ENCODE measurements around the gene CCDC73. TPM values are rescaled to one million over a fixed set of nuclear protein-coding genes. Genes with fewer than 3 reads are reported as not detected.
"Not testable (repeated sequence)": the region's sequence is repeated elsewhere in the genome, so short reads cannot be mapped to it uniquely, and the experiment has no call there.

Gene CCDC73
- total and polyA plus RNA-seq, 3 experiments from 2014 or later = not detected

DNA sequence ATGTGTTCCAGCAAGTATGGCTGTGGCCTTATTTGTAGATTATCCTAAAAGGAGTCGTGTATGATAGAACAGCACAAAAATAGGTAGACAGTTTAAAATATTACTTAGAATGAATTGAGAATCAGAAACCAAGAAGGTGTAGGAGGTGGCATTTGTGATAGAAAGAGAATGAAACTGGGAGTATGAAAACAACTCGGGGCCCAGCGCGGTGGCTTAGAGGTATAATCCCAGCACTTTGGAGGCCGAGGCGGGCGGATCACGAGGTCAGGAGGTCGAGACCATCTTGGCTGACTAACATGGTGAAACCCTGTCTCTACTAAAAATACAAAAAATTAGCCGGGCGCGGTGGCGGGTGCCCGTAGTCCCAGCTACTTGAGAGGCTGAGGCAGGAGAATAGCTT lies 198.3 kb downstream of the CCDC73 start:
- CTCF ChIA-PET = interaction anchor here (0.7 kb wide), 1 partner anchor 436 kb away, joined by 3 read pairs; no protein-coding TSS in a partner anchor
- H3K36me3 ChIP-seq (ENCODE audit: insufficient read depth, low read length) = peaks cover 44% of the 10 kb centered on the region
- DNase-seq; H3K27me3 ChIP-seq (ENCODE audit: insufficient read depth, low read length, poor library complexity, severe bottlenecking); H3K9me3 Mint-ChIP-seq; H3K4me3 ChIP-seq (ENCODE audit: low read length); H3K27me3 Mint-ChIP-seq; H3K4me1 ChIP-seq (ENCODE audit: insufficient read depth, low read length); H3K27ac ChIP-seq (ENCODE audit: low read depth, low read length); POLR2A ChIA-PET; H3K4me3 Mint-ChIP-seq; H3K9me3 ChIP-seq (ENCODE audit: low read length): not testable (repeated sequence)
- H3K27ac Mint-ChIP-seq = peak overlapping the region; percentile 3 to 73 (median 38)
- peaks cover 14 to 48% (median 30%) of the 10 kb centered on the region in 3 donors for H3K4me1 Mint-ChIP-seq
- H3K36me3 Mint-ChIP-seq = peaks cover 5 to 86% (median 40%) of the 10 kb centered on the region in 3 donors

DNA sequence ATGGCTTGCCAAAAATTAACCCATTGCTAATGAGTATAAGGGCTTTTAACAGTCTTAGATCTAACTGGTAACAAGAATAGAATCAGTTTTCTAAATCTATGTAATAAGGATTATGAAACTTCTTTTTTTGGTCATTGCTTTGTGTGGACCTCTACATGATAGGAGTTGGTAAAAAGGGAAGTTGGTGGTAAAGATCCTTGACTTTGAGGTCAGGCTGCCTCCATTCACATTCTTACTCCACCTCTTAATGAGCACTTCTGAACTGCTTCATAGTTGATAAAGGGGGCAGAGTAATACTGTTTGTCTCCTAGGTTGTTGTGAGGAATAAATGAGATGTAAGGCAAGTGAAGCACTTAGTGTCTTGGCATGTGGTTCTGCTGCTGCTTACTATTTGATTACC lies 200.2 kb downstream of the CCDC73 start:
- Histone ChIP-seq H3K36me3 (ENCODE audit: insufficient read depth, low read length) (peaks cover 48% of the 10 kb centered on the region), H3K27ac (ENCODE audit: low read depth, low read length) (no peak overlapping the region), H3K27me3 (ENCODE audit: insufficient read depth, low read length, poor library complexity, severe bottlenecking) (no peaks in the 10 kb centered on the region), H3K4me3 (ENCODE audit: low read length) (no peak overlapping the region), H3K9me3 (ENCODE audit: low read length) (no peaks in the 10 kb centered on the region), H3K4me1 (ENCODE audit: insufficient read depth, low read length) (no peaks in the 10 kb centered on the region)
- Mint-ChIP-seq H3K4me1 (peaks cover 21 to 60% (median 38%) of the 10 kb centered on the region in 3 donors), H3K4me3 (no peak overlapping the region), H3K36me3 (peaks cover 11 to 92% (median 47%) of the 10 kb centered on the region in 3 donors), H3K27me3 (no peaks in the 10 kb centered on the region), H3K27ac (peak overlapping the region in 1 of 8 donors; percentile 83), H3K9me3 (no peaks in the 10 kb centered on the region)
- ChIA-PET CTCF (interaction anchor here (1.8 kb wide), 1 partner anchor 11 kb away, joined by 3 read pairs; no protein-coding TSS in a partner anchor), POLR2A (no interaction called here)
- DNase-seq = no peak

DNA sequence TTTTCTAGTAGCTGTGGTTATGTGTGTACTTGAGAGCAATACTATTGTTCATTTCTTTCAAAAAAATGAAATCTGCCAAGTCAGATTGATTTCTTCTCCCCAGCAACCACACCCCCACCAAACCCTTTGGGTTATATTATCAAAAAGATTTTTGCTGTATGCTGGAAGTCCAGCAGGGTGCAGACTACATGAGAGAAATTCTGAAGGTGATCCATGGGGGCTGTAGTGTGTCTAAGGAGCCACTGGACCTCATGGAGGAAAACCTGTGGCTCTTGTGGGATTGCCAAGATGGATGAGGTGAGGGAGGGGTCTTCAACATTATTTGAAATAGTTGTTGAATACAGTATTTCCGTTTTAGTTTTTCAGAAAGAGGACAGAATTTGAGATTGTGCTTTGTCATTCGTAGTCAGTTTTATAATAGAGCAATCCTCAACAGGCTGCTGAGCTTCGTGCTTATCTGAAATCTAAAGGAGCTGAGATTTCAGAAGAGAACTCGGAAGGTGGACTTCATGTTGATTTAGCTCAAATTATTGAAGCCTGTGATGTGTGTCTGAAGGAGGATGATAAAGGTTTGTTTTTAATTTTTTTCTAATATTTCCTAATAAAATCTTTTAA lies 207.8 kb downstream of the CCDC73 start:
- H3K27ac ChIP-seq (ENCODE audit: low read depth, low read length) = no peak overlapping the region
- no peaks in the 10 kb centered on the region for H3K9me3 Mint-ChIP-seq
- peaks cover 26% of the 10 kb centered on the region for H3K36me3 ChIP-seq (ENCODE audit: insufficient read depth, low read length)
- peaks cover 0 to 5% of the 10 kb centered on the region in 2 donors for H3K27me3 Mint-ChIP-seq
- H3K27ac Mint-ChIP-seq = peak overlapping the region in 6 of 8 donors; percentile 1 to 61 (median 34)
- H3K4me1 ChIP-seq (ENCODE audit: insufficient read depth, low read length) = peaks cover 45% of the 10 kb centered on the region
- H3K4me1 Mint-ChIP-seq = peaks cover 50 to 66% (median 63%) of the 10 kb centered on the region in 3 donors
- H3K27me3 ChIP-seq (ENCODE audit: insufficient read depth, low read length, poor library complexity, severe bottlenecking) = no peaks in the 10 kb centered on the region
- CTCF ChIA-PET = no interaction called here
- H3K36me3 Mint-ChIP-seq = peaks cover 5 to 60% (median 12%) of the 10 kb centered on the region in 3 donors
- POLR2A ChIA-PET = no interaction called here
- H3K9me3 ChIP-seq (ENCODE audit: low read length) = no peaks in the 10 kb centered on the region
- no peak for DNase-seq
- H3K4me3 ChIP-seq (ENCODE audit: low read length) = no peak overlapping the region
- H3K4me3 Mint-ChIP-seq = peak overlapping the region in 6 of 7 donors; percentile 3 to 99 (median 34)

DNA sequence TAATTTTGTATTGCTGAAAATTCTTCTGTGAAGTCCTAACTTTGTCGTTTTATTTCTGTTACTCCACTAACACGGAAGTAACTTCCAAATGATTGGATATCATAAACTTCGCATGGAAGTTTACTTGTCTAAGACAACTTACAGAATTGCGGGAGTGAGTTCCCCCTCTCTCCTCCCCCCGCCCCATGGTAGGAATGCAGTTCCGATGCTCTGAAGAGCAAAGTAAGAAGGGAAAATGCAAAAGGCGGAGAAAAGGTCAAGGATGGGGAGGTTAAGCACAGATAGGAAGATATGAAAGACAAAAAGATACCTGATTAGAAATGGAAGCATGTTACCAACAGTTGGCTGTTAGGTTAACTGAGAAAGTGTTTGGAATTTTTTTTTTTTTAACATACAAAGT lies 209.5 kb downstream of the CCDC73 start:
- H3K4me1 Mint-ChIP-seq = peaks cover 45 to 61% (median 55%) of the 10 kb centered on the region in 3 donors
- DNase-seq = no peak
- H3K27me3 Mint-ChIP-seq = peaks cover 0 to 5% of the 10 kb centered on the region in 2 donors
- Histone ChIP-seq H3K27ac (ENCODE audit: low read depth, low read length) (peak overlapping the region; percentile 85), H3K36me3 (ENCODE audit: insufficient read depth, low read length) (peaks cover 16% of the 10 kb centered on the region), H3K4me1 (ENCODE audit: insufficient read depth, low read length) (peaks cover 45% of the 10 kb centered on the region), H3K27me3 (ENCODE audit: insufficient read depth, low read length, poor library complexity, severe bottlenecking) (no peaks in the 10 kb centered on the region), H3K4me3 (ENCODE audit: low read length) (peak overlapping the region; percentile 83), H3K9me3 (ENCODE audit: low read length) (no peaks in the 10 kb centered on the region)
- peaks cover 1 to 43% (median 3%) of the 10 kb centered on the region in 3 donors for H3K36me3 Mint-ChIP-seq
- CTCF ChIA-PET = no interaction called here
- peak overlapping the region; percentile 92 to 99 (median 98) for H3K4me3 Mint-ChIP-seq
- peak overlapping the region; percentile 76 to 99 (median 97) for H3K27ac Mint-ChIP-seq
- POLR2A ChIA-PET = no interaction called here
- H3K9me3 Mint-ChIP-seq = no peaks in the 10 kb centered on the region

DNA sequence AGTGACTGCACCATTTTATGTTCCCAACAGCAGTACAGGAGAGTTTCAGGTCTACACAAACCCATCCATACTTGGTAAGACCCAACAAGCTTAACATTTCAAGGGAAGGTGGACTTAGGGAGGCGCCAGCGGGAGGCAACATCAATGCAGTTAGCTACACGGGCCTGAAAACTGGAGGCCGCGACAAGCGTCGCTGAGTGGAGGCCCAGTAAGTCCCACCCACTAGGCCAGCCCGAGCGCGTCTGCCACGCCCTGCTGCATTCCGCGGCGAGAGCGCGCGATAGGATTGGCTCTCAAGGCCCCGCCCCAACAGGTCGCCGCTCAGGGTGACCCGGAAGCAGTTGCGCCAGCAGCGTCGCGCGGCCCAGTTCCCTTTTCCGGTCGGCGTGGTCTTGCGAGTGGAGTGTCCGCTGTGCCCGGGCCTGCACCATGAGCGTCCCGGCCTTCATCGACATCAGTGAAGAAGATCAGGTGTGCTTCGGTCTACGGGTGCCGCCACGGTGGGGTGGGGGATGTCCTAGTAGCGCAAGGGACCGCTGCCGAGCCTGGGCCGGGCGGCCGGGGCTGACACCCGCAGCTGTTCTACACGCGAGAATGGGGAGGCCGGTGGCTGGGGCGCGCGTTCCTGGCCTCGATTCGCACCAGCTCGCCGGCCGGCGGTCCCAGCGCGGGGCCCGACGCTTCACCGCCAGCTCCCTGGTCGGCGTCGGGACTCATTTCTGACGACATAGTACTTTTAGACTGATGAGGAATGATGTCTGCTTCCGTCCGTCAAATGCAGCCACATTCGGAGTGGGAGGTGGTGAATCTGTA lies 210.8 kb downstream of the CCDC73 start, which contains the start of gene EIF3M:
Gene EIF3M (plus strand): TSS at position 373 of the 813 bp plus-strand sequence. CDS start 57 bp downstream, at position 430.
- peaks cover 39 to 52% (median 44%) of the 10 kb centered on the region in 3 donors for H3K4me1 Mint-ChIP-seq
- no peaks in the 10 kb centered on the region for H3K27me3 ChIP-seq (ENCODE audit: insufficient read depth, low read length, poor library complexity, severe bottlenecking)
- no peaks in the 10 kb centered on the region for H3K9me3 ChIP-seq (ENCODE audit: low read length)
- peak within 1 kb of the TSS; percentile 92 to 99 (median 98) for H3K4me3 Mint-ChIP-seq
- H3K36me3 Mint-ChIP-seq = peaks cover 0 to 30% (median 0%) of the 10 kb centered on the region in 3 donors
- peaks cover 45% of the 10 kb centered on the region for H3K4me1 ChIP-seq (ENCODE audit: insufficient read depth, low read length)
- DNase-seq = peak; percentile 93 to 97 (median 93)
- peaks cover 6% of the 10 kb centered on the region for H3K36me3 ChIP-seq (ENCODE audit: insufficient read depth, low read length)
- POLR2A ChIA-PET = interaction anchor here (0.9 kb wide), 1 partner anchor 1189 kb away, joined by 3 read pairs; no protein-coding TSS in a partner anchor
- CTCF ChIA-PET = interaction anchor here (0.7 to 1.0 kb wide), 2 partner anchors 10 to 11 kb away, joined by 3 read pairs; no protein-coding TSS in a partner anchor
- H3K9me3 Mint-ChIP-seq = no peaks in the 10 kb centered on the region
- peaks cover 0 to 5% of the 10 kb centered on the region in 2 donors for H3K27me3 Mint-ChIP-seq
- peak within 1 kb of the TSS; percentile 88 to 99 (median 98) for H3K27ac Mint-ChIP-seq
- peak within 1 kb of the TSS; percentile 85 for H3K27ac ChIP-seq (ENCODE audit: low read depth, low read length)
- H3K4me3 ChIP-seq (ENCODE audit: low read length) = peak within 1 kb of the TSS; percentile 83

DNA sequence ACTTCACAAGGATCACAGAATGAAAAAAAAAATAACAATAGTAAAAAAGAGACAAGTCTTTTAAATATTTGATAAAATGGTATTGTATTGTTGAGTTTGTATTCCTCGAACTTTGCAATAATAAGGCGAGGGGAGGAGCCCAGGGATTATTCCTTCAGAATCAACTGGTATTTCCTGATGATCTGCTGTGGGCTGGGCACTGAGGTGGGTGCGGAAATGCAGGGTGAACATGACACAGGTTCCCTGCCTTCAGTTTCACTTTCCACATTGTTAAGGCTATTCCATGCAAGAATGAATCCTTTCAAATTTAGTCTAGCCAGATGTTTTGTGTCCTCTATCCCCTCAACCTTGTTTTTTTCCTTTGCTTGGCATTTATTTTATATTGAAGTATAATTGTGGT lies 212.9 kb downstream of the CCDC73 start:
- Mint-ChIP-seq H3K27ac (peak overlapping the region in 3 of 8 donors; percentile 15 to 66 (median 44)), H3K9me3 (no peaks in the 10 kb centered on the region), H3K4me3 (peak overlapping the region in 2 of 7 donors; percentile 16 to 44), H3K27me3 (peaks cover 1 to 5% of the 10 kb centered on the region in 2 donors), H3K36me3 (peaks cover 0 to 21% (median 0%) of the 10 kb centered on the region in 3 donors), H3K4me1 (peaks cover 27 to 31% (median 27%) of the 10 kb centered on the region in 3 donors)
- peaks cover 25% of the 10 kb centered on the region for H3K4me1 ChIP-seq (ENCODE audit: insufficient read depth, low read length)
- peaks cover 2% of the 10 kb centered on the region for H3K36me3 ChIP-seq (ENCODE audit: insufficient read depth, low read length)
- CTCF ChIA-PET = no interaction called here
- no peak overlapping the region for H3K4me3 ChIP-seq (ENCODE audit: low read length)
- DNase-seq = no peak
- H3K9me3 ChIP-seq (ENCODE audit: low read length) = no peaks in the 10 kb centered on the region
- no peak overlapping the region for H3K27ac ChIP-seq (ENCODE audit: low read depth, low read length)
- POLR2A ChIA-PET = no interaction called here
- H3K27me3 ChIP-seq (ENCODE audit: insufficient read depth, low read length, poor library complexity, severe bottlenecking) = no peaks in the 10 kb centered on the region

DNA sequence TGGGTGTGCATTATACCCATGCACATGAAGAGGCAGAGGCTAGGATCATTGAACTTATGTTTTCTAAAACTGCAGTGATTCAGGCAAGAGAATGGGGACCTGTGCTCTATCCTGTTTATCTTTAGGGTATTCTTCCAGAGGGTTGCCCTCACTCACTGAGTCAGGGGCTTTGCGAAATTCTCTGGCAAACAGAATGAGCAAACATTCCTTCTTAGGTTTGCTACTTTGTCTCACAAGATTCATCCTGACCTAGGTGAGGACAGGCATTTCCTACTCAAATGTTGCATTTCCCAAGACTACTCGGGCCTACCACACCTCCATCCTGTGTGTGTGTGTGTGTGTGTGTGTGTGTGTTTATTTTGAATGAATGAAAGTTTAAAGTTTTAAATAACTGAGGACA lies 213.5 kb downstream of the CCDC73 start:
- Mint-ChIP-seq H3K27me3 (peaks cover 4 to 5% of the 10 kb centered on the region in 2 donors), H3K9me3 (no peaks in the 10 kb centered on the region), H3K27ac (no peak overlapping the region), H3K36me3 (peaks cover 0 to 17% (median 0%) of the 10 kb centered on the region in 3 donors), H3K4me1 (peaks cover 21 to 25% (median 21%) of the 10 kb centered on the region in 3 donors), H3K4me3 (no peak overlapping the region)
- Histone ChIP-seq H3K36me3 (ENCODE audit: insufficient read depth, low read length) (no peaks in the 10 kb centered on the region), H3K27ac (ENCODE audit: low read depth, low read length) (no peak overlapping the region), H3K4me3 (ENCODE audit: low read length) (no peak overlapping the region), H3K9me3 (ENCODE audit: low read length) (no peaks in the 10 kb centered on the region), H3K27me3 (ENCODE audit: insufficient read depth, low read length, poor library complexity, severe bottlenecking) (no peaks in the 10 kb centered on the region), H3K4me1 (ENCODE audit: insufficient read depth, low read length) (peaks cover 19% of the 10 kb centered on the region)
- ChIA-PET POLR2A (no interaction called here), CTCF (no interaction called here)
- no peak for DNase-seq

DNA sequence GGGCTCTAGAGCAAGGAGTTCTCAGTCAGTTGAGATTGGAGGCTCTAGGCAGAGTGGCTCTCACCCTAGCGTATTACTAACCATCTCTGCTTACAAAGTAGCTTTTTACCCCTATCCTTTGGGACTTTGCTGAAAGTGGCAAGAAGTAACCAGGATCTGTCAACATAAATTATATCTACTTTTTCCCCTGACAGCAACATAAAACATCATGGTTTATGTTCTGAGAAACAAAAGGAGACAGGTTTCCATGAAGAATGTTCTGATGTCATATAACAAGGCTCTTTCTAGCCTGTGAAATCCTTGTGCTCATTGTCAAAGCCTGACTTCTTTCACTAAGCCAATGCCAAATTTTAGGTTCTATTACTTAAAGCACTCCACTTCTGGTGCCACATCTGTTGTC lies 218.0 kb downstream of the CCDC73 start:
- peaks cover 8 to 14% of the 10 kb centered on the region in 2 donors for H3K27me3 Mint-ChIP-seq
- Histone ChIP-seq H3K27me3 (ENCODE audit: insufficient read depth, low read length, poor library complexity, severe bottlenecking) (no peaks in the 10 kb centered on the region), H3K4me1 (ENCODE audit: insufficient read depth, low read length) (no peaks in the 10 kb centered on the region), H3K4me3 (ENCODE audit: low read length) (no peak overlapping the region), H3K36me3 (ENCODE audit: insufficient read depth, low read length) (no peaks in the 10 kb centered on the region), H3K9me3 (ENCODE audit: low read length) (no peaks in the 10 kb centered on the region), H3K27ac (ENCODE audit: low read depth, low read length) (no peak overlapping the region)
- peaks cover 0 to 5% (median 0%) of the 10 kb centered on the region in 3 donors for H3K36me3 Mint-ChIP-seq
- H3K4me3 Mint-ChIP-seq = no peak overlapping the region
- no peaks in the 10 kb centered on the region for H3K4me1 Mint-ChIP-seq
- no peak for DNase-seq
- H3K27ac Mint-ChIP-seq = no peak overlapping the region
- ChIA-PET CTCF (no interaction called here), POLR2A (no interaction called here)
- no peaks in the 10 kb centered on the region for H3K9me3 Mint-ChIP-seq

Measured in CD8-positive, alpha-beta memory T cell (primary cell).